Fibroblast of villous mesenchyme (primary cell): Measurements from ENCODE around the gene AMACR. TPM values are rescaled to one million over a fixed set of nuclear protein-coding genes. Genes with fewer than 3 reads are reported as not detected.
"Not testable (repeated sequence)": the region's sequence is repeated elsewhere in the genome, so short reads cannot be mapped to it uniquely, and the experiment has no call there.

Source experiments
- DNase-seq: peaks from one replicate; pipeline ENCODE4 v3.0.0-alpha.2; 2010; ENCODE audit warnings: low read depth
- H3K4me3 ChIP-seq: 2 replicates; pipeline ENCODE4 v1.5.1; 2011; ENCODE audit warnings: low read depth, mild to moderate bottlenecking, low read length
- total RNA-seq: library from RNA; depleted of rRNA; stranded (reverse); fragments of >200 nt; gene quantifications from 2 replicates; pipeline ENCODE4 v1.2.3, GENCODE V29; 2012
- TF ChIP-seq, protein P1 (sequence below): IDR thresholded peaks from 2 replicates; pipeline ENCODE4 v1.5.1; 2012; ENCODE audit warnings: low read depth, mild to moderate bottlenecking, low read length; ENCODE audit not compliant: insufficient read depth

The AMACR gene
- total RNA-seq, 1 donor, result 17.7 TPM

DNA sequence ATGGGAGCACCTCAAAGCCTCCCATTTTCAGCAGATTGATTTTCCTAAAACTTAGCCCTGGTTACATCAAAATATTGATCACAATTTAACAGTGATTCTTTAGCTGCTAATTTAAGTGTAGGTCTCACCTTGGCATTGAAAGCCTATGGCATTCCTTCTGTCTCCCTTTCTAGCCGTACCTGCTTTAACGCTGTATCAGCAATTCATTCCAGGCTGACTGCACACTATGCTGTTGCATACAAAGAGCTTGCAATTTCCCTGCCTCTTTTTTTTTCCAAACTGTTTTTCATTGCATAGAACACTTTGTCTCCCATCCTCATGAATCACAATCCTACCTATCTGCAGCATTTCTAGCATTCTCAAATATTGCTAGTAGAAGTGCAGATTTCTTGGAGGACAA is 8.9 kb upstream of the AMACR start:
- TF ChIP-seq, protein P1, sequence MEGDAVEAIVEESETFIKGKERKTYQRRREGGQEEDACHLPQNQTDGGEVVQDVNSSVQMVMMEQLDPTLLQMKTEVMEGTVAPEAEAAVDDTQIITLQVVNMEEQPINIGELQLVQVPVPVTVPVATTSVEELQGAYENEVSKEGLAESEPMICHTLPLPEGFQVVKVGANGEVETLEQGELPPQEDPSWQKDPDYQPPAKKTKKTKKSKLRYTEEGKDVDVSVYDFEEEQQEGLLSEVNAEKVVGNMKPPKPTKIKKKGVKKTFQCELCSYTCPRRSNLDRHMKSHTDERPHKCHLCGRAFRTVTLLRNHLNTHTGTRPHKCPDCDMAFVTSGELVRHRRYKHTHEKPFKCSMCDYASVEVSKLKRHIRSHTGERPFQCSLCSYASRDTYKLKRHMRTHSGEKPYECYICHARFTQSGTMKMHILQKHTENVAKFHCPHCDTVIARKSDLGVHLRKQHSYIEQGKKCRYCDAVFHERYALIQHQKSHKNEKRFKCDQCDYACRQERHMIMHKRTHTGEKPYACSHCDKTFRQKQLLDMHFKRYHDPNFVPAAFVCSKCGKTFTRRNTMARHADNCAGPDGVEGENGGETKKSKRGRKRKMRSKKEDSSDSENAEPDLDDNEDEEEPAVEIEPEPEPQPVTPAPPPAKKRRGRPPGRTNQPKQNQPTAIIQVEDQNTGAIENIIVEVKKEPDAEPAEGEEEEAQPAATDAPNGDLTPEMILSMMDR, result no peak

DNA sequence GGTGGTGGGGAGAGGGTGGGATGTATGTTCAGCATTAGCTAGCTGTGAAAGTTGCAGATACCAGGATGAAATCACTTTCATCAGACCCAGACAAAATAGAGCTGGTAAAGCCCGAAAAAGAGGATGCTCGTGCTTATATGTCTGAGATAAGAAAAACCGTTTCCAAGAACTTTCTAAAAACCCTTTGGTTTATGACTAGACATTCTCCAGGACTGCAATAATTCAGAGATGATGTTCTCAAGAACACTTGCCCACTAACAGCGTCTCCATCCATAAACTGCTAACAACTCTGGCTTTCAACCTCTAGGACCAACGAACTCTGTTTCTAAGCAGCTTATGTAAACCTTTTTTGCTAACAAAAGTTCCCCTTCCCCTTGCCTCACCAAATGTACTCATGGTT is 8.4 kb upstream of the AMACR start:
- peak; percentile 30 for DNase-seq
- no peak overlapping the region for H3K4me3 ChIP-seq
- TF ChIP-seq, protein P1, result no peak

More for the DNA sequence above, 8.9 kb upstream of the AMACR start:
- DNase-seq, result no peak
- H3K4me3 ChIP-seq, result no peak overlapping the region

DNA sequence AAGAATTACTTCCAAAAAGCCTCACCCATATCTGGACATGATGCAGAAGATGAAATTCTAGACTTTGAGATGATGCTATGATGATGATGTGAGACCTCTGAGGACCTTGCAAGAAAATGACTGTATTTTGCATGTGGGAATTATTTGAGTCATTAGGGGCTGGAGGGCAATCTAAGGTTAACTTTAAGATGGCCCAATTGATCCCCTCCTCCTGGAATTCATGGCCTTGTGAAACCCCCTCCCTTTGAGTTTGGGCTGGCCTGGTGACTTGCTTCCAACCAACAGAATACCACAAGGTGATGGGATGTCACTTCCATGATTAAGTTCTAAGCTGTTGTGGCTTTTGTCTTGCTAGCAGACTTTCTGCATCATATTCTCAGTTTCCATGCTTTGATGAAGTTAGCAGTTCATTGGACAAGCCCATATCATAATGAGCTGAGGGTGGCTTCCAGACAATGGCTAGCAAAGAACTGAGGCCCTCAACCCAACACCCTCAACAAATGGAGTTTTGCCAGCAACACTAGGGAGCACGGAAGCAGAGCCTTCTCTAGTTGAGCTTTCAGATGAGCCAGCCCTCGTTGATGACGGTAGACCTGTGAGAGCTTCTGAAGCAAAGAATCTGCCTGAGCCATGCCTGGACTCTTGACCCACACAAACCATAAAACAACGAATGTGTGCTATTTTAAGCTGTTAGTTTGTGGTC is 7.4 kb upstream of the AMACR start:
- DNase-seq, result no peak
- no peak overlapping the region for H3K4me3 ChIP-seq
- TF ChIP-seq, protein P1, result no peak

DNA sequence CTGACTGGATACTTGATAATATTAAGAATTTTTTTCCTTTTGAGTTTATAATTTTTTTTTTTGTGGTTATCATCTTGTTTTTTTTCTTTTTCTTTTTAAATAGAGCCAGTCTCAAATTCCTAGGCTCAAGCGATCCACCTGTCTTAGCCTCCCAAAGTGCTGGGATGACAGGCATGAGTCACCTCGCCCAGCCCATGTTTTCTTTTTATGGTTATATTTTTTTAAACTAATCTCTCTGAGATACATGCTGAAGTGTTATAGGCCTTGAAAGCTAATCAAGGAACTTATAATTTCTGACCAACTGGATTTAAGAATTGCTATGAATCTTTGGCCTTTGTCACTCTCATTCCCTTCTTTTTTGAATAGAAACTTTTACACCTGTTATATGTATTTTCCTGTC is 6.8 kb upstream of the AMACR start:
- TF ChIP-seq, protein P1, result no peak
- no peak overlapping the region for H3K4me3 ChIP-seq
- no peak for DNase-seq

DNA sequence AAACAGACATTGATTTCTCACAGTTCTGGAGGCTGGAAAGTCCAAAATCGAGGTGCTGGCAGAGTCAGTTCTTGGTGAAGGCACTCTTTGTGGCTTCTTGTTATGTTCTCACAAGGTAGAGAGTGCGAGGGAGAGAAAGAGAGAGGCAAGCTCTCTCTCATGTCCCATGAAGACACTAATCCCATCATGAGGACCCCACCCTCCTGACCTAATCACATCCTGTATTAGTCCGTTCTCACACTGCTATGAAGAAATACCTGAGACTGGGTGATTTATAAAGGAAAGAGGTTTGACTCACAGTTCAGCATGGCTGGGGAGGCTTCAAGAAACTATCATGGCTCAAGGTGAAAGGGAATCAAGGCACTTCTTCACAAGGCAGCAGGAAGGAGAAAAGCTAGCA is 5.7 kb upstream of the AMACR start:
- no peak for DNase-seq
- H3K4me3 ChIP-seq, result no peak overlapping the region
- TF ChIP-seq, protein P1, result no peak

DNA sequence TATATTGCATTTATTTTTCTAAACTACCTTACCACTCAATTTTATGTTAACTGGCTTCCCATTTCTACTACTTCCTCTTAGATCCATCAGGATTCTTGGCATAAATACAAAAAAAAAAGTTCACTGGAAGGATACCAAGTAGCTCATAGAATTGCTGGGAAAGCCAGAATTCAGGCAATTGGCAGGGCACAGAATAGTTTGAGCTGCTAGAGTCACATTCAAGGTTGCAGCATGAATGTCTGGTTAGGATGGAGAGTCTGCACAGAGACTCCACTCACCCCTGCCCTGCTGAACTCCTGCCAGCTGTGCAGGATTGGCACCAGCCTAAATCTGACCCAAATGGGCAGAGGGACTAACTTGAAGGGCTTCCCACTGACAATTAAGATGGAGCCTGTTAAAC is 4.9 kb upstream of the AMACR start:
- no peak overlapping the region for H3K4me3 ChIP-seq
- TF ChIP-seq, protein P1, result no peak
- DNase-seq, result no peak

DNA sequence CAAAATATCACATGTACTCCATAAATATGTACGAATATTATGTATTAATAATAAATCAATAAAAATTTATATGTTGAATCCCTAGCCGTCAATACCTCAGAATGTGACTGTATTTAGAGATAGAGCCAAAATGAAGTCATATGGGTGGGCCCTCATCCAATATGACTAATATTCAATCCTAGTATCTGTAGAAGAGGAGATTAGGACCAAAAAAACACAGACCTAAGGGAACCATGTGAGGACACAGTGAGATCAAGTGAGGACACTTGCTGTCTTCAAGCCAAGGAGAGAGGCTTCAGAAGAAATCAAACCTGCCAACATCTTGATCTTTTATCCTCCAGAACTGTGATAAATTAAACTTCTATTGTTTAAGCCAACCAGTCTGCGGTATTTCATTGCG is 3.7 kb upstream of the AMACR start:
- DNase-seq, result no peak
- TF ChIP-seq, protein P1, result no peak
- no peak overlapping the region for H3K4me3 ChIP-seq

DNA sequence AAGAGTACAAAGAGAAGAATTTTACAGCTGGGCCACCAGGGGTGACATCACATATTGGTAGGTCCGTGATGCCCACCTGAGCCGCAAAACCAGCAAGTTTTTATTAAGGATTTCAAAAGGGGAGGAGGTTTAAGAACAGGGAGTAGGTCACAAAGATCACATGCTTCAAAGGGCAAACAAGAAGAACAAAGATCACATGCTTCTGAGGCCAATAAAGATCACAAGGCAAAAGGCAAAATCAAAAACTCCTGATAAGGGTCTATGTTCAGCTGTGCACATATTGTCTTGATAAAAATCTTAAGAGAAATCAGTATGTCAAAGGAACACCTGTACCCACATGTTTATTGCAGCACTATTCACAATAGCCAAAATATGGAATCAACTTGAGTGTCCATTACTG is 2.3 kb upstream of the AMACR start:
- not testable (repeated sequence) for H3K4me3 ChIP-seq, DNase-seq
